NT2/D1 (cell line): ENCODE data around the gene GALNT12.

Experiments used
- DNase-seq: peaks from one replicate; pipeline ENCODE4 v3.0.0-alpha.2; 2011; ENCODE audit warnings: low read depth, low spot score
- H3K27me3 ChIP-seq: 2 replicates; pipeline ENCODE4 v1.6.0; 2011; ENCODE audit warnings: mild to moderate bottlenecking; ENCODE audit not compliant: insufficient read length, insufficient read depth
- H3K36me3 ChIP-seq: 2 replicates; pipeline ENCODE4 v1.6.1; 2011; ENCODE audit warnings: mild to moderate bottlenecking, low read length, mixed read lengths; ENCODE audit not compliant: insufficient read depth, insufficient read length
- H3K4me1 ChIP-seq: 2 replicates; pipeline ENCODE4 v1.5.1; 2011; ENCODE audit not compliant: insufficient read depth, insufficient read length
- H3K4me3 ChIP-seq: 2 replicates; pipeline ENCODE4 v1.5.1; 2011; ENCODE audit warnings: low read depth; ENCODE audit not compliant: insufficient read length
- H3K9ac ChIP-seq: 2 replicates; pipeline ENCODE4 v1.6.0; 2011; ENCODE audit warnings: low read depth; ENCODE audit not compliant: insufficient read length
- H3K9me3 ChIP-seq: 2 replicates; pipeline ENCODE4 v1.5.1; 2011; ENCODE audit warnings: mild to moderate bottlenecking, low read length; ENCODE audit not compliant: insufficient read depth
- SUZ12 ChIP-seq: IDR thresholded peaks from 2 replicates; pipeline ENCODE4 v1.6.1; 2011; ENCODE audit not compliant: insufficient read length, insufficient read depth; ENCODE audit errors: extremely low read depth
- YY1 ChIP-seq: IDR thresholded peaks from 2 replicates; pipeline ENCODE4 v1.6.1; 2011; ENCODE audit not compliant: insufficient read length, insufficient read depth
- ZNF274 ChIP-seq: IDR thresholded peaks from 2 replicates; pipeline ENCODE4 v1.6.1; 2011; ENCODE audit warnings: mild to moderate bottlenecking, low read depth, low read length

GALNT12 gene

GRCh38 chr9:98791608-98792490 is 15.6 kb upstream of the GALNT12 start:
- TF ChIP-seq SUZ12 (no peak), YY1 (no peak), ZNF274 (no peak)
- H3K36me3 ChIP-seq = peaks cover 42% of the 10 kb centered on the region
- H3K27me3 ChIP-seq = peaks cover 3% of the 10 kb centered on the region
- no peak for DNase-seq
- H3K9me3 ChIP-seq = no peaks in the 10 kb centered on the region
- no peak overlapping the region for H3K4me3 ChIP-seq
- H3K4me1 ChIP-seq = peaks cover 23% of the 10 kb centered on the region
- H3K9ac ChIP-seq = no peak overlapping the region

GRCh38 chr9:98793031-98793430 is 14.4 kb upstream of the GALNT12 start:
- Histone ChIP-seq H3K27me3 (peaks cover 7% of the 10 kb centered on the region), H3K9ac (no peak overlapping the region), H3K9me3 (peaks cover 5% of the 10 kb centered on the region), H3K4me1 (peaks cover 23% of the 10 kb centered on the region), H3K36me3 (peaks cover 33% of the 10 kb centered on the region), H3K4me3 (no peak overlapping the region)
- DNase-seq = no peak
- TF ChIP-seq SUZ12 (no peak), YY1 (no peak)

GRCh38 chr9:98794802-98795201 is 12.7 kb upstream of the GALNT12 start:
- TF ChIP-seq SUZ12 (no peak), ZNF274 (no peak), YY1 (no peak)
- peak overlapping the region; percentile 38 for H3K9ac ChIP-seq
- H3K9me3 ChIP-seq = peaks cover 17% of the 10 kb centered on the region
- peaks cover 20% of the 10 kb centered on the region for H3K4me1 ChIP-seq
- peaks cover 7% of the 10 kb centered on the region for H3K27me3 ChIP-seq
- H3K4me3 ChIP-seq = no peak overlapping the region
- no peak for DNase-seq
- peaks cover 16% of the 10 kb centered on the region for H3K36me3 ChIP-seq

- Histone ChIP-seq H3K36me3 (peaks cover 10% of the 10 kb centered on the region), H3K4me3 (peak overlapping the region; percentile 75), H3K9ac (peak overlapping the region; percentile 82), H3K4me1 (peaks cover 17% of the 10 kb centered on the region), H3K9me3 (peaks cover 17% of the 10 kb centered on the region), H3K27me3 (peaks cover 7% of the 10 kb centered on the region)
- TF ChIP-seq SUZ12 = no peak
- TF ChIP-seq YY1 = no peak
- no peak for TF ChIP-seq ZNF274
- no peak for DNase-seq
Measured at GRCh38 chr9:98795295-98795955, 12.0 kb upstream of the GALNT12 start.

- peak overlapping the region; percentile 75 for H3K4me3 ChIP-seq
- H3K9ac ChIP-seq = peak overlapping the region; percentile 82
- H3K4me1 ChIP-seq = peaks cover 17% of the 10 kb centered on the region
- TF ChIP-seq YY1 (no peak), ZNF274 (no peak), SUZ12 (no peak)
- peaks cover 17% of the 10 kb centered on the region for H3K9me3 ChIP-seq
- DNase-seq = no peak
- peaks cover 5% of the 10 kb centered on the region for H3K36me3 ChIP-seq
- H3K27me3 ChIP-seq = peaks cover 7% of the 10 kb centered on the region
Measured at GRCh38 chr9:98795970-98796363, 11.5 kb upstream of the GALNT12 start.

GRCh38 chr9:98796364-98797101 is 10.9 kb upstream of the GALNT12 start, which contains the start of gene ANKS6:
ANKS6 (minus strand) TSS chr9:98796555; CDS start chr9:98796491, 64 bp downstream.
- H3K4me1 ChIP-seq = peaks cover 15% of the 10 kb centered on the region
- TF ChIP-seq YY1 (no peak), SUZ12 (no peak), ZNF274 (no peak)
- peaks cover 7% of the 10 kb centered on the region for H3K27me3 ChIP-seq
- H3K4me3 ChIP-seq = peak within 1 kb of the TSS; percentile 75
- H3K9me3 ChIP-seq = peaks cover 17% of the 10 kb centered on the region
- DNase-seq = peak; percentile 59
- peaks cover 5% of the 10 kb centered on the region for H3K36me3 ChIP-seq
- peak within 1 kb of the TSS; percentile 84 for H3K9ac ChIP-seq
